ENCODE results near the gene RPRD1B. TPM values are rescaled to one million over a fixed set of nuclear protein-coding genes. Genes with fewer than 3 reads are reported as not detected.

Gene RPRD1B
- total RNA-seq, 2 donors from 2014 or later = 22.7 to 42.5 TPM

DNA sequence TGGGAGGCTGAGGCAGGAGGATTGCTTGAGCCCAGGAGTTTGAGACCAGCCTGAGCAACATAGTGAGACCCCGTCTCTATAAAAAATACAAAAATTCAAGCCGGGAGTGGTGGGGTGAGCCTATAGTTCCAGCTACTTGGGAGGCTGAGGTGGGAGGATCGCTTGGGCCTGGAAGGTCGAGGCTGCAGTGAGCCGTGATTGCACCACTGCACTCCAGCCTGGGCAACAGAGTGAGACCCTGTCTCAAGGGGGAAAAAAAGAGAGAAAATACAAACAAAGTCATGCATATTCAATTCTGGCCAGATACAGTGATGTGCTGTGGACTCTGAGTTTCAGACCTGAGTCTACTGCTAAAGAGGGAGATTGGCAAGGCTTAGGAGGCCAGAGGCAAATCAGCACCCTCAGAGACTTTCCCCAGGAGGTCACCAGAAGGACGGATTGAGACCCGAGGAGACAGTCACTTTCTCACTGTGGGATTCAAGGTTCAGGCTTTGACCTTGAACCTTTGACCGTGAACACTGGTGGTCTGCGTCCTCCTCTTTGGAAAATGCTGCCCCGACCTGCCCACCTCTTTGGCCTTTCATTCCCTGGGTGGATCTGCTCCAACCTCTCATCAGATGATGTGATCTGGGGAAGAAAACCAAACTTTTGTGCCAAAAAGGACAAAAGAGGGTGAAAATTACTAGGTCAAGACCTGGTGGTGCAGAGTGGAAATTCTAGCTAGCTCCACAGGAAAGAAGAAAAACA, 100.3 kb downstream of the RPRD1B start:
- DNase-seq = no peak
- TF ChIP-seq, protein P1, sequence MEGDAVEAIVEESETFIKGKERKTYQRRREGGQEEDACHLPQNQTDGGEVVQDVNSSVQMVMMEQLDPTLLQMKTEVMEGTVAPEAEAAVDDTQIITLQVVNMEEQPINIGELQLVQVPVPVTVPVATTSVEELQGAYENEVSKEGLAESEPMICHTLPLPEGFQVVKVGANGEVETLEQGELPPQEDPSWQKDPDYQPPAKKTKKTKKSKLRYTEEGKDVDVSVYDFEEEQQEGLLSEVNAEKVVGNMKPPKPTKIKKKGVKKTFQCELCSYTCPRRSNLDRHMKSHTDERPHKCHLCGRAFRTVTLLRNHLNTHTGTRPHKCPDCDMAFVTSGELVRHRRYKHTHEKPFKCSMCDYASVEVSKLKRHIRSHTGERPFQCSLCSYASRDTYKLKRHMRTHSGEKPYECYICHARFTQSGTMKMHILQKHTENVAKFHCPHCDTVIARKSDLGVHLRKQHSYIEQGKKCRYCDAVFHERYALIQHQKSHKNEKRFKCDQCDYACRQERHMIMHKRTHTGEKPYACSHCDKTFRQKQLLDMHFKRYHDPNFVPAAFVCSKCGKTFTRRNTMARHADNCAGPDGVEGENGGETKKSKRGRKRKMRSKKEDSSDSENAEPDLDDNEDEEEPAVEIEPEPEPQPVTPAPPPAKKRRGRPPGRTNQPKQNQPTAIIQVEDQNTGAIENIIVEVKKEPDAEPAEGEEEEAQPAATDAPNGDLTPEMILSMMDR (IDR thresholded peaks at IDR 0.05) = no peak
- H3K9ac ChIP-seq (ENCODE audit: low read depth in 2 of 2, low read length in 2 of 2) = no peak overlapping the region

DNA sequence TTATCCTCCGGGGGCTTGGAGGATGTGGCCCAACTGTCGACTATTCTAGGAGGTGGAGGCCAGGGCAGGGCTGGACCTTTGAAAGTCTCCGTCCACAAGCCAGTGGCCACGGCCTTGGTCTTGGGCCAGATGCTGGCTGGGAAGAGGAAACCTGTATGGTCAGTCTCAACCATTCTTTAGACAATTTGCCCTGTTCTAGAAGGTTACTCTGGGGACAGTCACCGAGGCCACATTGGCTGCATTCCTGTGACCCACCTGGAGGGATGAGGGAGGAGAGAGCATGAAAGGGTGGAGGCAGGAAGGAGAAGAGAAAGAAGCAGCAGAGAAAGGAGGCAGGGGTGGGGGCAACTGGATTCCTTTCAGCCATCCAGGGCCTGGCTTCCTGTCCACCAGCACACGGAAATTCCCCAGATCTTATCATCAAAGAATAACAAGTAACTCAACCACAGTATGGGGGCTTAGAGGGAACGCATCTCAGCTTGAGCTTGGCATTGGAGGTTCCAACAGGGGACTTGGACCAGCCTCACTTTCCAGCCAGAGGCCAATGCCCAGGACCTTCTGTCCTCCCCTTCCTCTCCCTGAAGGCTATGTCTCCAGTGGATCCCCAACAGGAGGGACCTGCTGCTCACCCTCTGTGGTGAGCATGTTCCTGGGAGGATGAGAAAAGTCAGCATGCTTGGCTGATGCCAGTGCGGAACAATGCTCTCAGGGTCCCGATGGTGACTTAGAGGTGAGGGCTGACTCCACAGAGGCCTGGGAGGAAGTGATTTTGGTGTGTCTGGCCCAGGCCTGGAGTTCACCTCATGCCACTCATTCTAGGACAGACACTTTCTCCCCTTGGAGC, 101.1 kb downstream of the RPRD1B start:
- Histone ChIP-seq H3K27me3 (no peaks in the 10 kb centered on the region), H3K9ac (ENCODE audit: low read depth in 2 of 2, low read length in 2 of 2) (no peak overlapping the region), H3K4me1 (no peaks in the 10 kb centered on the region), H3K36me3 (no peaks in the 10 kb centered on the region), H3K9me3 (no peaks in the 10 kb centered on the region), H3K4me3 (no peak overlapping the region), H3K27ac (no peak overlapping the region)
- TF ChIP-seq, protein P1 (IDR thresholded peaks at IDR 0.05) = no peak
- DNase-seq = no peak
- intact Hi-C loops (cut with DNase I) = no loop called here

More for the DNA sequence above, 100.3 kb downstream of the RPRD1B start:
- intact Hi-C loops (cut with DNase I) = no loop called here
- Histone ChIP-seq H3K9me3 (no peaks in the 10 kb centered on the region), H3K4me1 (no peaks in the 10 kb centered on the region), H3K27me3 (no peaks in the 10 kb centered on the region), H3K27ac (no peak overlapping the region), H3K36me3 (no peaks in the 10 kb centered on the region), H3K4me3 (no peak overlapping the region)

DNA sequence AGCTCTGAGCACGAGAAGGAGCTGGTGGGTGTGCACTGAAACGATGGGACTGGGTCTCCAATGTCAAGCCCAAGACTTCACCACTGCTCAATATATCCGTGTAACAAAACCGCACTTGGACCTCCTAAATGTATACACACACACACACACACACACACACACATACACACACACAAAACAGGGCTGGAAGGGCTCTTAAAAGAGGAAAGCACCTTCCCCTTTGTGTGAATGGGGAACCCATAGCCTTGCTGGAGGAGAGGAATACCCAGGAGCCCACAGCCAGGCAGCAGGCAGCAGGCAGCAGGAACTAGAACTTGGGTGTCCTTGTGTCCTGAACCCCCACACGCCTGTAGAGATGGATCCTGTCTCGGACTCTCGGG, 101.7 kb downstream of the RPRD1B start:
- no peak for DNase-seq
- H3K36me3 ChIP-seq = no peaks in the 10 kb centered on the region
- no peak overlapping the region for H3K9ac ChIP-seq (ENCODE audit: low read depth in 2 of 2, low read length in 2 of 2)
- TF ChIP-seq, protein P1 (IDR thresholded peaks at IDR 0.05) = no peak
- no peaks in the 10 kb centered on the region for H3K27me3 ChIP-seq
- no peaks in the 10 kb centered on the region for H3K9me3 ChIP-seq
- no peak overlapping the region for H3K27ac ChIP-seq
- no peaks in the 10 kb centered on the region for H3K4me1 ChIP-seq
- intact Hi-C loops (cut with DNase I) = no loop called here
- no peak overlapping the region for H3K4me3 ChIP-seq

DNA sequence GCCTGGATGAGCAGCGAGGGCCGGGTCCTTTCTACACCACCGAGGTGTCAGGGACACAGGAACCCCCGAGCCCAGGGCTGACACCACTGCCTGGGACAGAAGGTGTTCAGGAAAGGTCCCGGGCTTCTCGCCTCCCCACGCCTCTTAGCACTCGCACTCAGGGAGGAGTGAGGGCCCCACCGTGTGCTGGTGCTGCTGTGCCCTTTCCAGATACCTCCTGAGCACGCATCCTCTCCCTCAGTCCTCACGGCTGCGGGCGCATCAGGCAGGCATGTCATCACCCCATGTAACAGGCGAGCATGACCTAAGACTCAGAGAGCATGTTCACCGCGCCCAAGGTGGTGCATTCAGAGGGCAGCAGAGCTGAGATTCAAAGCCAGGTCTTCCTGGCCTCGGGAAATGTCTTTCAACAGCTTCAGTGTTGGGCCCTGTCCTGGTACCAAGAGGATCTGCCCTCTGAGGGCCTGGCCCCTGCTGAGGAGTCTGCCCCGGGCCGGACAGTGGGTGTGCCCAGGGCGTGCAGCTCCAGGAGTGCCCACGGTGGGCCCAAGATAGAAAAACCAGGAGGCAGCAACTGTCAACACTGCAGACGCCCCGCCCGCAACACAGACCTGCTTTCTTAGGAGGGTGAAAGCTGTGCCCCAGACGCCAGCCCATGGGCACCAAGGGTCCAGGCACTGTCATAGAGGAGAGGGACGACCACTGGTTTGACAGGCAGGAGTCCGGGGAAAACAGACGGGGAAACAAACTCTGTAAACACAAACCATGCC, 102.3 kb downstream of the RPRD1B start:
- no peak for DNase-seq
- H3K4me3 ChIP-seq = no peak overlapping the region
- no peaks in the 10 kb centered on the region for H3K27me3 ChIP-seq
- no peaks in the 10 kb centered on the region for H3K4me1 ChIP-seq
- no peak overlapping the region for H3K27ac ChIP-seq
- no peaks in the 10 kb centered on the region for H3K36me3 ChIP-seq
- no peaks in the 10 kb centered on the region for H3K9me3 ChIP-seq
- H3K9ac ChIP-seq (ENCODE audit: low read depth in 2 of 2, low read length in 2 of 2) = no peak overlapping the region
- intact Hi-C loops (cut with DNase I) = no loop called here
- TF ChIP-seq, protein P1 (IDR thresholded peaks at IDR 0.05) = no peak

Data from colonic mucosa (tissue), 4 donors.